Embryonic facial prominence (tissue), 1 donor: ENCODE measurements around the gene KCNN3.

Experiments
- DNase-seq: peaks from one replicate; pipeline ENCODE4 v3.0.0-alpha.2; 2016; ENCODE audit errors: extremely low spot score

The KCNN3 gene

GRCh38 chr1:154861607-154862094 is 8.4 kb downstream of the KCNN3 start:
- DNase-seq: no peak

DNA sequence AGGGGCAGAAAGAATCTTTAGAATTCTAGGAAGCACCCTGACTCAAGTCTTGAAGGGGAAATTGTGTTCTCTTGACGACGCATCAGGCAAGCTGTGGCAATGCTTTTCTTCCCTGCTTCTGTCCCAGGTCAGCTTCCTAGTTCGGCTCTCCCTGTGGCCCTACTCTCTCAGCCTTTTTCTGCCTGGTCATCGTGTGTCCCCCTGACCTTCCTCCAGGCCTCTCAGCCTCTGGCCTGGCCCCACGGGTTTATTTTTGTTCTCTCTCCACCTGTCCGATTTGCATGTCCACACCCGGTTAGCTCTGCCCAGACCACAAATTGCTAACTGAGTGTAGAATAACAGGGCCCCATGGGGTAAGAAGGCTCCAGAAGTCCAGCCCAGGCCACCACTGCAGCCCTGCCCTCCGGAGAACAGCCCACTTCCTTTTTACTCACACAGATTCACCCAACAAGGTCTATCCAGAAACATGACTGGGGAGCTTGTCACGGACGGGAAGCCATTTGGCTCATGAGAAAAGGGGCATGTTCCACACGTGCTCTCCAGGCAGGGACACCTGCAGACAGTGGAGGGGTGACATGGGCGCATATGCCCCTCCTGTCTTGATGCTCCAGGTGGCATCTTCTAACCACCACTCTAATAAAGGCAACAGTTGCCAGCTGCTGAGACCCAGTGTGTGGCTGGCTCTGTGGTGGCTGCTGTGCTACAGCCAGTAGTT is 9.8 kb downstream of the KCNN3 start:
- no peak for DNase-seq

- DNase-seq: no peak
Measured at GRCh38 chr1:154859786-154860155, 10.3 kb downstream of the KCNN3 start.

DNA sequence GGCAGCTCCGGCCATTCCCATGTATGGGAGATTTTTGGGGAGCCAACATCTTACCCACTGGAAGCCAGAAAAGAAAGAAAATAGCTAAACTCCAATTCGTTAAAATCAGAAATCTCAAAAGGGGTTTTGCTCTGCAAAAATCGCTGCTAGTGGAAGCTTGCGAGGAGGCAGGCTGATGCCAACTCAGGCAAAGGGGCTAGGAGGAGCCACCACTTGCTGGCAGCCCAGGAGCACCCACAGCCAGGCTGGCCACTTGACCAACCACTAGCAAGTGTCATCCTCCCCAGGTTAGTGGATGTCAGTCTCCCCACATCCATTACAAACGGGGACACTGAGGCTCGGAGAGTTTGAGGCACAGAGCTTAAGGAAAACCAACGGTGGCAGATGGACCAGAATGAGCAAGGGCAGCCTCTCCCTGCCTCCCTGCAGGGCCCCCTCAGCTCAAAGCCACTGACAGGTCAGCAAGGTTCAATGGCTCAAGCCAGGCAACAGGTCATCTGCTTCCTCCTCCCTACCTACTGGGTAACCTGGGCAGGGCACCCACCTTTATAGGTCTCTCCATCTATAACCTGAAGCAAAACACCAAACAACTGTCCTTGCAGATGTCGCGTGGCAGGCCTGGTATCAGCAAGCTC is 10.8 kb downstream of the KCNN3 start:
- no peak for DNase-seq

DNA sequence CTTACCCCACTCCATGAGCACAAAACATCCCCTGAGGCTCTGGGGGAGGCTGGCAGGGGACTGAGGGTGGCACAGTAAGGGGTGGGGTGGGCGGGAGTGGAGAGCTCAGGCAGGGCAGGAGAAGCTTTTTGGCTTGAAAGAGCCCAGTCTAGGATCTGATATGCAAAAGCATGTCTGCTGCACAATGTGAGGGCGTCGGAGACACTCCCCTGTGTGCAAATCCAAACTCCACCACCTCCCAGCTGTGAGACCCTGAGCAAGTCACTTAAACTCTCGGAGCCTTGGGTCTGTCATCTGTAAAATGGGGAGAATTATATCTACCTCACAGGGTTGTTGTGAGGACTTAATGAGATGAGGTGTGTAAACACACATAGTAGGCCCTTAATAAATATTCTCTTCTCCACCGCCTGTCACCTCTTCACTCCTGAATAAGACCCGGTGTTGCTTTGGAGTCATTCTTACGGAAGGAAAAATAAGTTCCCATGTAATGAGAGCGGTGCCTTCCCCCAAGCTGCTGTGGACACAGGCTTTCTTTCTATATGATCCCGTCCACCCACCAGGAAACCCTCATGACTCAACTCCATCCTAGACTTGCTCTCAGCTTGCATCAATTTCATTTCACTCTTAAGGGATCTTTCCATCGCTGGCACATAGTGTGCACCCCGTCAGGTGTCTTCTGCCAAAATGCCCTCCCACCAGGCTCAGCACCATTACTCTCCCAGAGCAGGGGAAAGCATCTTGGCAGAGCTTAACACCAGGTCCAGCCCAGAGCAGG is 12.5 kb downstream of the KCNN3 start:
- DNase-seq: no peak

GRCh38 chr1:154857022-154857421 is 13.1 kb downstream of the KCNN3 start:
- no peak for DNase-seq

- DNase-seq: no peak
Measured at GRCh38 chr1:154856544-154856943, 13.5 kb downstream of the KCNN3 start.

DNA sequence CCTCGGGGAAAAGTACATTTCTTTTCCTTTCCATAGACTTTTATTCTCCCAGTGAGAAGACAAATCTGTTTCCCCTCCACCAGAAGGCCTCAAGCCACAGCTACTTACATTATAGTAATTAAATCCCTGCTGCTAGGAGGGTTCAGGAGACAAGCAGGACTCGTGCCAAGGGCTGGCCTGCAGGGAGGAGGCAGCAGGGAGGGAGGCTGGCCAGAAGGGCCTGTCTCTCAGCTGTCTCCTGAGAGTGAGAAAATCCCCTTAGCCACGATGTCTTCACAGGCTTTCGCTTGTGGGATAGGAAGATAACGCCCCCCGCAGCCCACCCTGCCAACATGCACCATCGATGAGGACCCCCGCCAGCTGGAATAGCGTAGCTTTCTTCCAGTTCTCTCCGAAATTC is 14.0 kb downstream of the KCNN3 start:
- no peak for DNase-seq

DNA sequence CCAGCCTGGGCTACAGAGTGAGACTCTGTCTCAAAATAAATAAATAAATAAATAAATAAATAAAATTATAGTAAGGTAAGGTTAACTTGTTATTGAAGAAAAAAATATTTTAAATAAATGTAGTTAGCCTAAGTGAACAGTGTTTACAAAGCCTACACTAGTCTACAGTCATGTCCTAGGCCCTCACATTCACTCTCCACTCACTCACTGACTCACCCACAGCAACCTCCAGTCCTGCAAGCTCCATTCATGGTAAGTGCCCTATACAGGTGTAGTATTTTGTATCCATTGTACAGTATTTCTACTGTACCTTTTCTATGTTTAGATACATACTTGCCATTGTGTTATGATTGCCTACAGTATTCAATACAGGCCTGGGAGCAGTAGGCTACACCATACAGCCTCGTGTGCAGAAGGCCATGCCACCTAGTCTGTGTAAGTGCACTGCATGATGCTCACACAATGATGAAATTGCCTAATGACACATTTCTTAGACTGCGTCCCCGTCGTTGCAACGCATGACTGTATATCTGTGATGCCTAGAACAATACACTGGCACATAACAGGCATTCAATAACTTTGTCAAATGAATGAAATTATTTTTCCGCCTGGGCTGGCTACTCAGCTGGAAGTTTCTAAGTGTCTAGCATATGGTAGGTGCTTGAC is 14.8 kb downstream of the KCNN3 start:
- no peak for DNase-seq

DNA sequence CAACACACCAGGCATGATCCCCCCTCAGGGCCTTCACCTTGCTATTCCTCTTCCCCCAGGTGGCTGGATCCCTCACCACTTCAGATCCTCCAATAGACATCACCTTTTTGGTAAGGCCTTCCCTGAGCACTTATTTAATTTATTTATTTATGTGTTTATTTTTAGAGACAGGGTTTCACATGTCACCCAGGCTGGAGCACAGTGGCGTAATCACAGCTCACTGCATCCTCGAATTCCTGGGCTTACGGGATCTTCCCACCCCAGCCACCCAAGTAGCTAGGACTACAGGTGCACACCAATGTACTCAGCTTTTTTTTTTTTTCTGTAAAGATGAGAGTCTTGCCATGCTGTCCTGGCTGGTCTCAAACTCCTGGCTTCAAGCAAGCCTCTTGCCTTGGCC is 17.2 kb downstream of the KCNN3 start:
- no peak for DNase-seq

DNA sequence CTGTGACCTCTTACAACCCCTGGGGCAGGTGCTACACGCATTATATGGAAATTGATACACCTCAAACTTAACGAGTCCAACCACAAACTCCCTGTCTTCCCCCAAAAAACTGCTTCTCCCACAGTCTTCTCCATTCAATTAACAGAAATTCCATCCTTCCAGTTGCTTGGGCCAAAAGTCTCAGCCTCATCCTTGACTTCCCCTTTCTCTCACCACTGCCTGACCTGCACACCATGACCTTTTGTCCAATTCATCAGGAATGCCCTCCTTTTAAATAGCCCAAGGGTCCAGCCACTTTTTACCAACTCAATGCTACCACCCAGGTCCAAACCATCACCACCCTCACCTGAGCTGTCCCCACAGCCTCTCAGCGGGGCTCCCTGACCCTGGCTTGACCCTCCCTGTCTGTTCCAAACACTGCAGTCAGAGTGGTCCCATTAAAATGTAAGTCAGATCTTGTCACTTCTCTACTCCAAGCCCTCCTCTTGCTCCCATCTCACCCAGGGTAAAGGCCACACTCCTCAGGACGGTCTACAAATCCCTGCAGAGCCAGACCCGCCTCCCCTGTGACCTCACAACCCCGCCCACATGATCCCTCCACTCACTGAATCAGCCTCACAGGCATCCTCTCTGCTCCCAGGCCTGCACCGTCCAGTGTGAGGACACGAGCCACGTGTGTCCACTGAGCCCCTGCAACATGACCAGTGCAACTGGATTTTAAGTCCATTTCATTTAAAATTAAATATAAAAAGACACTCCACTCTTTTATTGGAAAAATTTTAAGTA is 18.5 kb downstream of the KCNN3 start:
- no peak for DNase-seq

- no peak for DNase-seq
Measured at GRCh38 chr1:154849645-154850131, 20.4 kb downstream of the KCNN3 start.

- no peak for DNase-seq
Measured at GRCh38 chr1:154848983-154849382, 21.1 kb downstream of the KCNN3 start.

- peak; percentile 48 for DNase-seq
Measured at GRCh38 chr1:154847891-154848290, 22.2 kb downstream of the KCNN3 start.

GRCh38 chr1:154846565-154847442 is 23.3 kb downstream of the KCNN3 start:
- no peak for DNase-seq

- no peak for DNase-seq
Measured at GRCh38 chr1:154845879-154846278, 24.2 kb downstream of the KCNN3 start.

DNA sequence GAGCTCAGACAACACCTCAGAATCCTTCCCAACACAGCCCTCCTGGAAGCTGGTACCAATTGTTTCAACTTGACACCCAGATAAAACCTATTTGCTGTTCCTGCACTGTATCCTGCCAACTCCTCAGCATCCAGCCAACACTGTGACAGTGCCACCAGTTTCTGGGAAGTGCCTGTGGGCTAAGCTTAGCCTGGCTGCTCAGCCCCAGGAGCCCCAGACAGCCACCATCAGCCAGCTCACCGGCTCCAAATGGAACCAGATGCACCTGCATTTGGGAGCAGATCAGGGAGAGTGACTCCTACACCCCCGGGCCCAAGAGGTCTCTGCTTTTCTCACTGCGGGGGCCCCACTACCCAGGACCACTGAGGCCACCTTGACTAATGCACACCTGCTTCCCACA is 24.9 kb downstream of the KCNN3 start:
- DNase-seq: no peak

DNA sequence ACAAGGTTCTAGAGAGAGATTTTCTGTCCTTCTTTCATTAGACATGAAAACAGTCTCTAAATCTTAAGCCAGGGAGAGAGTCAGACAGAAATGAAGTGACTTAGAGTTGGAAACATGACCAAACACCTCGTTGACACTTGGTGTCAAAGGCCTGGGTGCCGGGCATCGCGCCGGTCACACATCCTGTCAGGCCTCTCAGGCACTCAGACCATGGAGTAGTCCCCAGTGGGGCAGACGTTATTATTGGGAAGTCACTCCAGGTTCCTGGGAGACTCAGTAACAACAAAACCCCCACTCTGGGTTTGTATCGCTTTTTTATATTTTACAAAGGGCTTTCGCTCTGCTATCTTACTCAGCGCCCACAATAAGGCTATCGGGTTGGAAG is 25.8 kb downstream of the KCNN3 start:
- no peak for DNase-seq

- no peak for DNase-seq
Measured at GRCh38 chr1:154843636-154844296, 26.3 kb downstream of the KCNN3 start.

DNA sequence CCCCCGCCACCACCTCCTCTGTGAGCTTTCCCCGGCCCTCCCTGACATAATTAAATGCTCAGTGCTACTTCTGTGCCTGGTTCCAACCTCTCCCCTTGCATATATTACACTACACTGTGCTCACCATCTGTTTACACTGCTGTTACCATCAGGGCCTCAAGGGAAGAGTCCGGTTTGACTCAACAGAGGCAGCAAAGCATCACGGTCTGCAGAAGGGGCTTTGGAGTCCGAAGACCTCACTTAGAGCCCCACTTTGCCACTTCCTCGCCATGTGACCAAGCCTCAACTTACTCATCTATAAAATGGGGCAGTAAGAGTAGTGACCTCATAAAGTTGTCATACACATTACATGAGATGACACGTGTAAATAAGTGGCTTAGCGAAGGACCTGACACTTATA is 27.4 kb downstream of the KCNN3 start:
- DNase-seq: no peak
